Ammon's horn (tissue), 1 donor: ENCODE measurements around the gene FOXJ2.
A peak's percentile ranks its signal among the peaks of the same experiment; 100 is the strongest.
"Not testable (repeated sequence)": the region's sequence is repeated elsewhere in the genome, so short reads cannot be mapped to it uniquely, and the experiment has no call there.

Experiments used
- DNase-seq: peaks from one replicate; pipeline ENCODE4 v3.0.0-alpha.2; 2016; ENCODE audit warnings: low spot score

The FOXJ2 gene

GRCh38 chr12:8030189-8030588 is 2.3 kb upstream of the FOXJ2 start:
- no peak for DNase-seq

GRCh38 chr12:8031017-8031416 is 1.5 kb upstream of the FOXJ2 start:
- not testable (repeated sequence) for DNase-seq

- no peak for DNase-seq
Observed at GRCh38 chr12:8031872-8032241, 659 bp upstream of the FOXJ2 start.

GRCh38 chr12:8033153-8034044 is 883 bp downstream of the FOXJ2 start:
- DNase-seq, result peak; percentile 38

GRCh38 chr12:8034802-8035201 is 2.3 kb downstream of the FOXJ2 start:
- no peak for DNase-seq

- DNase-seq, result no peak
Observed at GRCh38 chr12:8035440-8036010, 3.0 kb downstream of the FOXJ2 start.

GRCh38 chr12:8036346-8036745 is 3.8 kb downstream of the FOXJ2 start:
- no peak for DNase-seq

- DNase-seq, result peak; percentile 52
Observed at GRCh38 chr12:8037046-8037663, 4.6 kb downstream of the FOXJ2 start.

- no peak for DNase-seq
Observed at GRCh38 chr12:8037947-8038346, 5.4 kb downstream of the FOXJ2 start.

- DNase-seq, result no peak
Observed at GRCh38 chr12:8038659-8039114, 6.2 kb downstream of the FOXJ2 start.

- no peak for DNase-seq
Observed at GRCh38 chr12:8040791-8041190, 8.3 kb downstream of the FOXJ2 start.

- peak; percentile 87 for DNase-seq
Observed at GRCh38 chr12:8045952-8046944, 13.7 kb downstream of the FOXJ2 start.

- no peak for DNase-seq
Observed at GRCh38 chr12:8047842-8048241, 15.3 kb downstream of the FOXJ2 start.

- no peak for DNase-seq
Observed at GRCh38 chr12:8048906-8049305, 16.4 kb downstream of the FOXJ2 start.

GRCh38 chr12:8050600-8051250 is 18.2 kb downstream of the FOXJ2 start:
- no peak for DNase-seq

- DNase-seq, result peak; percentile 65
Observed at GRCh38 chr12:8052679-8053078, 20.2 kb downstream of the FOXJ2 start.

- DNase-seq, result no peak
Observed at GRCh38 chr12:8054816-8055215, 22.3 kb downstream of the FOXJ2 start.

GRCh38 chr12:8057306-8057705 is 24.8 kb downstream of the FOXJ2 start:
- DNase-seq, result no peak

- DNase-seq, result no peak
Observed at GRCh38 chr12:8057839-8058238, 25.3 kb downstream of the FOXJ2 start.

- no peak for DNase-seq
Observed at GRCh38 chr12:8058506-8058905, 26.0 kb downstream of the FOXJ2 start.

GRCh38 chr12:8064131-8064530 is 31.6 kb downstream of the FOXJ2 start:
- DNase-seq, result no peak
